GM12801 (cell line): ENCODE measurements around the gene PRRC1.

Source experiments
- CTCF ChIP-seq: IDR thresholded peaks from one replicate; pipeline ENCODE4 v1.5.1; 2011; ENCODE audit warnings: control low read depth; ENCODE audit not compliant: insufficient read length; ENCODE audit errors: extremely low read depth

The PRRC1 gene

GRCh38 chr5:127596501-127596900 is 79.1 kb downstream of the PRRC1 start:
- no peak for TF ChIP-seq CTCF

DNA sequence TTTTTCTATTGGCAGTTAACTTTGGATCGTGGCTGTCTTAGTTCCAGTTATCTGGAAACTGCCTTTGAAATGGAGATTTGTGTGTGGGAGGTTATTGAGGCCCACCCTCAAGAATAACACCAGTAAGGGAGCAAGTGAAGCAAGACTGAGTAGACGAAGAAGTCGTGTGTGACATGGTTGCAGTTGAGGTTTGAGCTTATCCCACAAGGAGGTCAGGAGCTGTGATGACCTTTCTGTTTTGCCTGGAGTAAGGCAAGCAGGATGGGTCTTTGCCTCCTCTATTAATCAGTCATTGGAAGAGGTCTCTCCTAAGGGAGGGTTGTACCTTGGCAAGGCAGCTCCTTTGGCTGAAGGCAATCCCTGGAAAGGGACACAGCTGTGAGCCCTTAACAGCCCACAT is 81.9 kb downstream of the PRRC1 start:
- TF ChIP-seq CTCF = no peak

GRCh38 chr5:127599847-127600246 is 82.4 kb downstream of the PRRC1 start:
- no peak for TF ChIP-seq CTCF

GRCh38 chr5:127601111-127601510 is 83.7 kb downstream of the PRRC1 start:
- TF ChIP-seq CTCF = no peak

DNA sequence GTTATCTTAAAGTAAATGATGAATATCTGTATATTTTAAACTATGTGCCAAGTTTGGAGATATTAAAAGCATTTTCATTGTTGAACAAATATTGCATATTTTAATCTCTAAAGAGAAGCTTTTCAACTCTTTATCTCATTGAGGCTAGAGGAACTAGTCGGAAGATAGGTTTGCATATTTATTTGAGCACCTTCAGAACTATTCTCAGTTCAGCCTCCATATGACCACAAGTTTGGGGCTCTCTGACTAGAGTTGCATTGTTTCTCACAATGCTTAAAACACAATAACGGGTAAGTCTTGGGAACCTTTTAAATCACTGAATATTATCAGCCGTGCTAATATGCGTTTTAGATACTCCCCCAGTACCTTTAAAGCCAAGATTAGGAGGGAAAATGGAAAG is 84.2 kb downstream of the PRRC1 start:
- TF ChIP-seq CTCF = no peak

- no peak for TF ChIP-seq CTCF
These were observed 85.0 kb downstream of the PRRC1 start for GRCh38 chr5:127602481-127602880.

GRCh38 chr5:127602896-127603844 is 85.7 kb downstream of the PRRC1 start:
- TF ChIP-seq CTCF = no peak
